NCI-H460 (cell line): ENCODE results near the gene PLXDC1. TPM values are rescaled to one million over a fixed set of nuclear protein-coding genes. Genes with fewer than 3 reads are reported as not detected.

Experiments used
- DNase-seq: peaks from one replicate; pipeline ENCODE4 v3.0.0-alpha.2; 2016; ENCODE audit warnings: low read depth; ENCODE audit errors: extremely low read depth
- polyA plus RNA-seq: library from polyadenylated mRNA; depleted of rRNA; stranded (reverse); fragments of >200 nt; gene quantifications from 2 replicates; pipeline ENCODE4 v1.2.3, GENCODE V29; 2014; cell fraction: nucleus; rRNA removed
- total RNA-seq: library from RNA; depleted of rRNA; stranded (reverse); fragments of >200 nt; shearing (Covaris generic); gene quantifications from 2 replicates; pipeline ENCODE4 v1.2.3, GENCODE V29; 2014; rRNA removed

Gene PLXDC1
- 0.10 TPM in 1 of 2 replicates, not detected in the other for total RNA-seq
- polyA plus RNA-seq = not detected in 2 replicates

DNA sequence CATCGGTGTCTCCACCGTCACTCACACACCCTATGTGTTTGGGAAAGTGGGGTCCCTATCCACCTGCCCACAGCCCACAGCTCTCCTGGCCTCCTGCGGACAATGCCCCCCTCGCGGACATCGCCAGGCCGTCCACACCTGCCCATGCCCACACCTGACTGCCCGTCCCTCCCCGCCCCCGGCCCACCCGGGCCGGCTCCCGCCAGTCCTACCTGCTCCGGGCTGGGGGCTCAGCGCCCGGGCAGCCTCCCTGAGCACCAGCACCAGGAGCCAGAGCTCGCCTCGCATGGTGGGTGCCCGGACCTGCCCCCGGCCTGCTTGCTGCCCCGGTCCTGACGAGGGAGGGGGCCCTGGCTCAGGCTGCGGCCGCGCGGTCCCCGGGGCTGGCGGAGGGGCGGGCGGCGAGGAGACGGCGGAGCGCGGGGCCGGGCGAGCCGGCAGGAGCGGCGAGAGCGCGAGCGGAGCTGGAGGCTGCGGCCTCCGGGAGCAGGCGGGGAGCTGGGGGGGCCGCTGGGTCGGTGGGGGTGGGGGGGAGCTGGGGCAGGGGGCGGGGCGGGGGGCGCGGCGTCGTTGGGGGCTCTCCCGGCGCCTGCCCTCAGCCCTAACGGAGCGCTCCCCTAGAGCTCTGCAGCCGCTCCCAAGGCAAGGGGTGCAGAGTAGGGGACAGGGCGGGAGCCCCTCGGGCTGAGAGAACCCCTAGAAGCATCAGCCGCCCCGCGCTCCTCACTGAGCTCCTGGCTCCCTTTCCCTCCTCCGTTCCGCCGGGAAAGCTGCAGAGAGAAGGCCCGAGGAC, at the start of gene PLXDC1:
Gene PLXDC1, minus strand, starts transcription at position 488 of the 793 bp plus-strand sequence. Its CDS starts 200 bp downstream, at position 288.
- no peak for DNase-seq

DNA sequence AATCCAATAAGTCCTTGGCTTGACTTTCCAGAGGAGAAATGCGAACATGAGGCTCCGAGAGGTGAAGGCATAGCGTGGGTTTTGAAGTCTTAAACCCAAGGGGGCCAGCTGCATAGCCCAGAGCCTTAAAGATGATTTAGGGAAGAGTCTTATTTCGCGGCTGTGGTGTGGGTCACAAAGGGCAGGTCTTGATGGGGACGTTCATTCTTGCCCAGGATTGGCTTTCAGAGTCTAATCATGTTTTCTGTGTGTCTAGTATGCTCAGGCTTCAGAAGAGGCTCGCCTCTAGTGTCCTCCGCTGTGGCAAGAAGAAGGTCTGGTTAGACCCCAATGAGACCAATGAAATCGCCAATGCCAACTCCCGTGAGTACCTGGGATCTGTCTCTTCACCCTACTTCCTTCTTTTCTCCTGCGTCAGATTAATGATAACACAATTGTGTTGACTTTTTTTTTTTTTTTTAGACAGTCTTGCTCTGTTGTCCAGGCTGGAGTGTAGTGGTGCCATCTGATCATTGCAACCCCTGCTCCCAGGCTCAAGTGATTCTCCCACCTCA, 49.6 kb upstream of the PLXDC1 start:
- DNase-seq = no peak

DNA sequence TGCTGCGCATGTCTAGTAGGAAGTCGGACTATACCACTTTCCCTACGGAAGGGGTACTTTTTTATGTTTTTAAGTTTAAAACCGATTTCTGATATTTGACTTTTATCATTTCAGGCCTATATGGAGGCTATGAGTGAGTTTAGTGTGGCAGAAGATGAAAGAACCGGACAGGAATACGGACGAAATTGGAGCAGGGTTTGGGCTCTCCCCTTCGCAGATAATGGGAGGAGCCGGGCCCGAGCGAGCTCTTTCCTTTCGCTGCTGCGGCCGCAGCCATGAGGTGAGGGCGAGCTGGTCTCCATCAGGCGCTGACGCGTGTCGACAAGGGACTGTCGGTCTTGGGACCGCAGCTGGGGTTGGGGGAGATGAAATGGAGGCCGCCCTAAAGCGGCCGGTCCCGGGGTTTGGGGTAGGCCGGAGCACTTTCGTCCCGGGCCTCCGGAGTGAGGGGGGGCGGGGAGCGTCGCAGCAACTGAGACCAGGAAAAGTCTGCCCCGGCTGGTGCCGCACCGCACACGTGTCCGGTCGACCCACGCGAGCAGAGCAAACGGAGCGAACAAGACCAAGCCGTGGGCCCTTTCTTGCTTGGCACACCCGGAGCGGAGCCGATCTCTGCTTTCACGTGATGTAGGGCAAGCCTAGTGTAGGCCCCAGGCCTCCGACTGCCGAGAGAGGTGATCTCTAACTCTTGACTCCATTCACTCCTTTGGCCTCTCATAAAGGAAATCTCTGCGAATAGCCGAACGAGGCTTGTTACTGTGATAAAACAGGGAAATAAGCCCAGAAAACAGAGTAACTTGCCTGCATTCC, 48.8 kb upstream of the PLXDC1 start, which contains the start of gene RPL19:
Gene RPL19, plus strand, starts transcription at position 214 of the 810 bp plus-strand sequence. Its CDS starts 62 bp downstream, at position 276.
- no peak for DNase-seq

DNA sequence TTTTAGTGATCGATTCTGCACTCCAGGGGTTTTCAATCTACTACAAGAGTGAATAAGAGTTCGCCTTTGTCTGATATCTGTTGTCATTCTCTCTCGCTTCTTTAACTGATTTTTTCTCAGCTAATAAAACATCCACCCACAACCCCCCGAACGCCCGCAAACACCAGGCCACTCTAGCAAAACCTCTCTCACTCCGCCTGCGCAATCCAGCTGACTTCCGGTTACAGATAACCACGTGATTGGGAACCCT, 48.3 kb upstream of the PLXDC1 start:
- peak; percentile 95 for DNase-seq

DNA sequence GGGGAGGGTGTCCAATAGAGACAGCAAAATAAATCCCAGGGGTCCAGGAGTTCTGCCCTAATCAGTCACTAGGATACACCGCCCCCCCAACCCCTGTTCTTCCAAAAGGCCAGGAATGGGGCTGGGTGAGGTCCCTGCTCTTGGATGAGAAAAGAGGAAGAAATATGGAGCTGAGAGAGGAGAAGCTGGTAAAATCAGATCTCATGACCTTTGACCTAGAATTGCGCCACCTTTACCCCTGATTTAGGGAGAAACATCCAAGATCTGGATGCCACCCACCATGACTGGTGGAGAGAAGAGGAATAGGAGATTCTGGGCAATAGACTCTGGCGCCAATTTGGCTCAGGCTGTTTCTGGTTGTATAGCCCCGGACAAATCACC, 46.7 kb upstream of the PLXDC1 start:
- DNase-seq = no peak

DNA sequence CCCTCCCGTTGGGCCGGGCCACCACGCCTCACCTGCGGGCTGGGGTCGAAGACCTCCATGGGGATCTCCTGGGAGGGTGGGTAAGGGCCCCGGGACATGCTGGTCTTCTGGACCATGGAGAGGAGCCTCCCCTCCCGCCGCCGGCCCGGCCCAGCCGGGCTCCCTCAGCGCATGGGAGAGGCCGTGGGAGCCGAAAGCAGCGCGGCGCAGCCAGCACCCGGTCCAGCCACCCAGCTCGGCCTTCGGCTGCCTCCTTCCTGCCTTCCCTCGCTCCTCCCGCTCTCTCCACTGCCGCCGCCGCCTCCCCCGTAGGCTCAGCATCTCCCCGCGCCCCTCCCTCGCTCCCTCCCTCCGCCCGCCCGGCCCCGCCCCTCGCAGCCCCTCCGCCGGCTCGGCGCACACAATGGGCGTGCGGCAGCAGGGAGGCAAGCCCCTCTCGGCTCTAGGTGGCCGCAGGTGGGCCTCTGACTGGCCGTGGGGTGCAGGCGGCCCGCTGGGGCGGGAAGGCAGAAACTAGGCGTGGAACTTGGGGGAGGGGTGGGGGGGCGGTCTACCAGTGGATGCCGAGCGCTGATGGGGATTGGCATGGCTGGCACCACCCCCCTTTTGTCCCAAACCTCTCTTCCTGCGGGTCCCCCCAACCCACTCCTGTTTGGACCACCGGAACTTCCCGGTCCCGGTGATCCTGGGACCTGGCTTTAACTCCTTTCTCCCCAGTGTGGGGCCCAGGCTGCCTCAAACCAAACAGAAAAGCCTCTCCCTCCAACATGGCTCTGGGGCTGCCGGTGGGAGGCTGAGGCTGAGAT, 46.1 kb upstream of the PLXDC1 start, which contains the start of gene CACNB1:
Gene CACNB1, minus strand, starts transcription at position 290 of the 806 bp plus-strand sequence. Its CDS starts 174 bp downstream, at position 116.
- DNase-seq = peak; percentile 54

DNA sequence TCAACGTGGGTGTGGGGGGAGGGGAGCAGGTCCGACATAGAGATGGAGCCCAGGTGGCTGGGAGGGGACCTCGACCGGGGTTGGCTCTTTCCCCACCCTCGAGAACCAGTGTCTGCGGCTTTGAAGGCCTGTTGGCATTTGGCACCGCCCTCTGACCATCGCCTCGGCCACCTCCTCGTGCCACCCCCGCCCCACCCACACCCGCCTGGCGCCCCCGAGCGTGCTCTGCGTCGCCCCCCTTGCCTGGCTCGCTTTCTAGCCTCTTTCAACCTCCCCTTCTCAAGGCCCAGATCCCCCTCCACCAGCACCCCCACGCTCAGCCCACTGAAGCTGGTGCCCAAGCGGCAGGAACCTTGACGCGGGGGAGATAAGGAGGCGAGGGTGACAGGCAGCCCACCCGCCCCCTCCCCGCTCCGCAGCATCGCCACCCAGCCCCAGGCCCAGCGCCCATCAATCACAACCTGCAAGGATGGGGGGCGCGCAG, 45.4 kb upstream of the PLXDC1 start:
- DNase-seq = no peak

DNA sequence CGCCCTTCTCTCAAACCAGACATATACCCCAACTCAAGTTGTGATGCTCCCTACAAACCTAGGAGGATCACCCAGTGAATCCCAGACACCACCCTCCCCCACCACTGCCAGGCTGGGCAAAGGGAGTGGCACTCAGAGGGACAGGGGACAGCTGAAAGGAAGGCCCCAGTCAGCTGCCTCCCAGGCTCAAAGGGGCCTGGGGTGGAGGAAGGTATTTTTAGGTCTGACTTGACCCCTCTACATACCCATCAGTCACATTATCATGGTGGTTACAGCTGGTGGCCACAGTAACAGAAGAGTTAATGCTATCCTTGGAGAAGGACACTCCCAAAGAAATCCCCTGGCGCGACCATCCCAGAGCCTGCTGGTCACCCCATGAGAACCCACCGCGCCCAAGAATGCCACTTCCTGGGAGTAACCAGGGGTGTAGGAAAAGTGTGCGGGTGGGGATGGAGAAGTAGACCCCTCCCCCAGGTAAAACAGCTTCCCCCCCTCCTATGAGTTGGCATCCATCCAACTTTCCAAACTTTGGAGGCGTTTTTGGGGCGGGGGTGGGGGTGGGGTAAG, 44.9 kb upstream of the PLXDC1 start:
- DNase-seq = no peak

DNA sequence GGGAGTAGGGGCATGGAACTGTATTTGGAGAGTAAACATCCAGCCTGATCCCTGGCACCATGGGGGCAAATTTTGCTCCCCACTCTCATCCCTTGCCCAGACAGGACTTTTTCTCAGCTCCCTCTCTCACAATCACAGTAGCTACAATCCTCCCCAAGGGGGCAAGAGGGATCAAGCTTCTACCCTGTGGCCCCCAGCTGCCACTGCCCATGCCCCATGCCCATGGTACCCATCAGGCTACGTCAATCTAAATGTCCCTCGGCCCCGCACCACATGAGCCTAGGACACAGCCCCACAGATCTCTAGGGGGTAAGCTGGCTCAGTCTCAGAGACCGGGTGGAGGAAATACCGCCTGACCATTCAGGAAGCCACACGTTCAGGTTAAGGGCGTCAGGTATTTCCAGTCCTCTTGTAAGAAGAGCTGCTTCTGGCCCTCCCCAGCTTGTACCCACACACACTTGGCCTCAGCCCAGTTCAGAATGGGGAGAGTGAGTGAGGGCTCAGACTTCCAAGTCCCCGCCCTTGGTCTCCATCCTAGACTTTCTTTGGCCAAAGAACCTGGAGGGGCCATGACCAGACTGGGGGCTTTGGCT, 44.2 kb upstream of the PLXDC1 start:
- DNase-seq = no peak

DNA sequence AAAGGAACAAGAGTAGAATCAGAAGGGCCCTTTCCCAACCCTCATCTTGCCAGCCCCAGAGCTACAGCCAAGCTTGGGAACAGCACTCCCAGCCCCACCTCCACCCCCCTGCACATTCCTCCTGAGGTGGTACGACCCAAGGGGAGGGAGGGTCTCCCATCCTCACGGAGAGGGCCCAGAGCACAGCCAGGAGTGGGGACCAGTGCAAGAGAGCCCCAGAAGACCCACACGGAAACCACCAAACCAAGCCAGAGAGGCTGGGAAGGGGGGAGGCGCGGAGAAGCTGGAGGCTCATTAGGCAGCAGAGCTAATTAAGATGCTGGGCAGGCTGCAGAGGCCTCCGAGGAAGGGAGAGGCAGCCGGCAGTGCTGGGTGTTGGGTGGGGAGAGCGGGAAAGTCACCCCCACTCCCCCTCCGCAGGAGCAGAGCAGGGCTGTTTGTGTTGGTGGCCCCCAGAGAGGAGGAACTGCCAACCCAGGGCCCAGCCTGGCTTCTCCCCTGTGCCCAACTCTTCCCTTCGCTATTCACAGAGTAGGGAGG, 43.6 kb upstream of the PLXDC1 start:
- no peak for DNase-seq

DNA sequence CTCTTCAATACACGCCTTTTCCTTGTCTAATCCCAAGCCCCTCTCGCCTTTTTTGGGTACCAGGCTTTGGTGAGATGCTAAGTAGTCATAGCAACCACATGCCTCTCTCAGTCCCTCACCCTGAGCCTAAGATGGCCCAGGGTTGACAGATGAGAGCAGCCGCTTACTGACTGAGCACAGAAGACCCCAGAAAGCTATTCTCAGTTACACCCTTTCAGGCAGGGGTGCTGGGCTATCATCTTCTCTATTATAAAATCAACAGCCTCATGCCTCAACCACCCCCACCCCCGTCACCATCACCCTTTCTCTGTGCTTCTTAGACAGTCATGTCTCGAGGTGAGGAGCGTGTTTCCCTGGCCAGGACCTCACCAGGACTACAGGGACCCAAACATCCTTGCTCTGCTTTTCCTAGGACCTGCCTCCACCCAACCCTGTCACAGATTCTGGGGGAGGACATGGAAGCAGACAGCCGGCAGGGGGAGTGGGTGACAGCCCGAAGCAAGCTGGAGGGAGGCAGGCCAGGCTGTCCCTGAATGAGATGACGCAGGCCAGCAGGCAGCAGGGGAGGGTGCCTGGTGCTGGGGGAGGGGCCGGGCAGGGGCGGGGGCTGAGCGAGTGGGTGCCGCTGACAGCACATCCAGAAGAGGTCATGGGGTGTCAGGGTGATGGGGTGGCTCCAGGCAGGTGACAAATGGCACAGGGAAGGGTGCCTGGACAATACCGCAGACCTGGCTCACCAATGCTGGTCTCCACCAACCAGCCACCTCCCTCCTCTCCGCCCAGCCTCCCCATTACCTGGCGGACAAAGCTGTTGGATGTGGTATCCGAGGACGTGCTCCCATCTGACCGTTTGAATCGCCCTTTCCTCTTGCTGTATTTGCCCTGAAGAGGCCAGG, 42.9 kb upstream of the PLXDC1 start:
- peak; percentile 50 for DNase-seq

DNA sequence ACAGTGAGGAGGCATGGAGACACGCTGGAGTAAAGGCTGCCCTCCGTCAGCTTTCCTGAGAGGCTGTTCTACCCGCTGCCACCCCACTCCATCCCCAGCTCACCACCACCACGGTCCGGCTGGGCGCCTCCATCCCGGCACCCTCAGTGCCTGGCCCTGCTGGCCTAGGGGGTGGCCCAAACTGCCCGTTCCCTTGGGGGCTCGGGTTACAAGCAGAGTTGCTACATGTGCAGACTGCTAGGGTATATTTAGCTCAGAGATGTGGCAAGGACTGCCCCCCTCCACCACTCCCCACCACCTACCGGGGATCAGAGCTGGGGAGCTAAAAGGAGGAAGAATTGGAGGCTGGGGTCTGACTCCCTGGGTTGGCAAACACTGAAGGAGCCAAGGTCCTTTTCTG, 41.9 kb upstream of the PLXDC1 start:
- DNase-seq = no peak

DNA sequence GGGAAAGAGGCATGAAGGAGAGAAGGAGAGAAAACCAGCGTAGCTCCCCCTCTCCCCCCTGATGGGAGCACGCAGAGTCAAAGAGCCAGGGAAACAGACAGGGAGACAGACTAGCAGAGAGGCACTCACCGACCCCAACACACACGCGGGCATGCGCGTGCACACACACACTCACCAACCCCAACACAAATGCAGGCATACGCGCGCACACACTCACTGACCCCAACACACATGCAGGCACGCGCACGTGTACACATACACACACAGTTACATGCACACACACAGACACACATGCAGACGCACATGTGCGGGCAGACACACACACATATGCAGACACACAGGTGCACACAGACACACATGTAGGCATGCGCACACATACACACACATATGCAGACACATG, 41.5 kb upstream of the PLXDC1 start:
- DNase-seq = no peak

DNA sequence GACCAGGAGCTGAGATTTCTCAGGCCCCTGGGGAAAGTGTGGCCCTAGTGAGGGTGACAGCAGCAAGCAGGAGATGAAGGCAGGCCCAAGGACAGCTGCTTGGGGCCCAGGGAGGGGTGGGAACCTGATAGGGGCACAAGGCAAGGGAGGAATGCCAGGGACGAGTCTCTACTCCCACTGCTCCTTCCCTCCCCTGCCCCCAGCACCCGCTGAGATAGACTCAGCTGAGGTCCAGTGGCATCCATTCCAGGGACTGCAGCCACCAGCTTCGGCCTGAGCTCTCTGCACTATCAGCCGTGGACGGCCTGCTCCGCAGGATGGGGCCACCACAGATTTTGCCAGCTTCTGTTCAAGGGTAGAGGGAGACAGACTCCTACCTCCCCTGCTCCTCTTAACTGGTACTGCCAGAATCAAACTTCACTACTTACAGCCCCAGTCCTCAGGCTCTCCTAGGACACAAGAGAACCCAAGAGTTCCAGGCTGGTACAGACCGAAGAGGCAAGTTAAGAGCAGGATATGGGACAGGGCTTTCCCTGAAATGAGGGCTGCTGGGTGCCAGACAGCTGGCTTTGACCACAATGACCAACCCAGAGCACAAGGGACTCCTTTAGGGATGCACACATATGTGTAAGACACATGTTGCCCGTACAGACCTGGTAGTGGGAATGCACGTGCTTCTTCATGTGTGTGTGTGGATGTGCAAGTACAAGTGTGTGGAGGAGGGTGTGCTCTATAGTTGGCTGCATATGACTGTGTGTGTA, 40.5 kb upstream of the PLXDC1 start:
- DNase-seq = no peak

DNA sequence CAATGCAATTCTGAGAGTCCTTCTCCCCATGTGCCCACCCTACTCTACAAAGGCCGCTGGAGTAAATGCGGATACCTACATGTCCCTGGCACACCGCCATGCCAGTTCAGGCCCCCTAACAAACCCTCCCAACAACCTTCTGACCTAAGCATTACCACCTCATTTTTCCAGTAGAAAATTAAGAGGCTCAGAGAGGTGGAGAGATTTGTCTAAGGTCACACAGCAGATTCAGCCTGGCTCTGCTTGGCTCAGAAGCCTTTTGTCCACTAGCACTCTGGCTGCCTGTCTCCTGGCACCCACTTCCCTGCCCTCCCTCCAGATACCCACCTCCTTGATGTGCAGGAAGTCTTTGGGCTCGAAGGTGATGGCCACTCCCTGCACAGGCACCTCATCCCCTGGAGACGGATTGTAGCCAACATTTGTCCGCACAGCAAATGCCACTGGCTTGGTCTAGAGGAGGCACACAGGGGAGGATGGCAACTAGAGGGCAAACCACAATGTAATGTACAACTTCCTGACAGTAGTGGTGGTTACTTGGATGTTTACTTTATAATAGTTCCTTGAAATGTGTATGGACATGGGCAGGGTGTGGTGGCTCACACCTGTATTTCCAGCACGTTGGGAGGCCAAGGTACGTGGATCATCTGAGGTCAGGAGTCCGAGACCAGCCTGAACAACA, 35.9 kb upstream of the PLXDC1 start:
- no peak for DNase-seq

DNA sequence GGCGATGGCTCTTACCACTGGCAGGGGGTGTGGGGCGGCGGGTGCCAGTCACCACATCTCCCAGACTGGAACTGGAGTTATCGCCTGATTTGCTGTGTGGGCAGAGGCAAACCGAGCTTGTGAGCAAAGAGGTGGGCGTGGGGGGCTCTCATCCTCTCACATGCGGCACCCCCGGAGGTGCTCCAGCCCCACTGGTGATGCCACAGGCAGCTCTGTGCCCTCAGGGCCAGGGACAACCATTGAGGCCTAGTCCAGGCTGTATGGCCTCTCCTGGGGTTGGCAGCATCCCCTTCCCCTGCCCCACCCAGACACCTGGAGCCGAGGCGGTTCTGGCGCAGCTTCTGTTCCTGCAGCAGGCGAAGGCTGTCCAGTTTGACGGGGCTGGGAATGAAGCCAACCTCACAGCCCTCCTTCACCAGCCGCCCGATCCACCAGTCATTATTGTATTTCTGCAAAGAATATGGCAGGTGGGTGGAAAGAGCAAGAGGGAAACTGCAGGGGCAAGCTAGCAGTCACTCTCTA, 35.1 kb upstream of the PLXDC1 start:
- no peak for DNase-seq

DNA sequence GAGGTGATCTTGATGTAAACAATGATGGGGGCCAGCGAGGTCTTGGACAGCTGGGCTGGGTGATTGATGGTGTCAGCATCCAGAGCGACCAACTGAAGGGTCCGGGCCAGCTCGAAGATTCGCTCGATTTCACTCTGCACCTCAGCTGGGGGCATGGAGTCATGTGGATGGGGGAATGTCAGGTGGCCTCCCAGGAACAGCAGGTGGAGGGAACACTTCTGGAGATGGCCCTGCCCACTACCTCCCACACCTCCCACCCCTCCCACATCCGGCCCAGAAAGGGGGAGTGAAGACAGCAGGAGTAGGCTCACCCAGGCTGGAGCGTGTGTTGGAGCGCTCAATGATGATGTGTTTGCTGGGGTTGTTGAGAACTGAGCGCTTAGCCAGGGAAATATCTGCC, 32.3 kb upstream of the PLXDC1 start:
- no peak for DNase-seq
